Measurements from ENCODE around the gene ACSBG1. TPM values are rescaled to one million over a fixed set of nuclear protein-coding genes. Genes with fewer than 3 reads are reported as not detected.

ACSBG1 gene
- total and polyA plus RNA-seq, 2 donors (not counting 1 experiment from before 2014, with no cell fraction given): not detected

GRCh38 chr15:78125267-78125666, 109.1 kb downstream of the ACSBG1 start:
- H3K9ac ChIP-seq (ENCODE audit: insufficient read depth, low read length): no peak overlapping the region
- H3K4me3 ChIP-seq (replicated peaks in 1 of 4; ENCODE audit: control extremely low read depth in 1 of 4, insufficient read depth in 1 of 4, low read depth in 3 of 4, low read length in 4 of 4): no peak overlapping the region
- no peak overlapping the region for H3K4me2 ChIP-seq (ENCODE audit: extremely low read depth, insufficient read depth, low read length)
- H3K9me3 ChIP-seq (ENCODE audit: control insufficient read depth, insufficient read depth, low read depth, low read length): no peaks in the 10 kb centered on the region
- no peaks in the 10 kb centered on the region for H3K4me1 ChIP-seq (ENCODE audit: control insufficient read depth, extremely low read depth, insufficient read depth, low read length)
- H3K79me2 ChIP-seq (ENCODE audit: control insufficient read depth, insufficient read depth, low read length): no peaks in the 10 kb centered on the region
- TF ChIP-seq EZH2 (IDR thresholded peaks at IDR 0.05; ENCODE audit: low read length, missing control alignments): no peak
- no peak for TF ChIP-seq CTCF (conservative IDR thresholded peaks at IDR 0.05 in 1 of 2, IDR thresholded peaks at IDR 0.05 in 1 of 2; ENCODE audit: low read depth in 1 of 2, low read length in 2 of 2)
- no peak overlapping the region for H2AFZ ChIP-seq (ENCODE audit: low read length)
- no peak overlapping the region for H3K27ac ChIP-seq (ENCODE audit: insufficient read depth, low read length)
- peaks cover 7% of the 10 kb centered on the region for H3K27me3 ChIP-seq (ENCODE audit: control insufficient read depth, insufficient read depth, low read length)
- DNase-seq (ENCODE audit: low read depth in 2 of 2): no peak
- no peaks in the 10 kb centered on the region for H3K36me3 ChIP-seq (ENCODE audit: control insufficient read depth, insufficient read depth, low read length)
- H4K20me1 ChIP-seq (ENCODE audit: control insufficient read depth, extremely low read depth, insufficient read depth, low read length): no peaks in the 10 kb centered on the region

GRCh38 chr15:78120523-78120922, 113.8 kb downstream of the ACSBG1 start:
- H3K27ac ChIP-seq (ENCODE audit: insufficient read depth, low read length): no peak overlapping the region

More at GRCh38 chr15:78120523-78120922, 113.8 kb downstream of the ACSBG1 start:
- Histone ChIP-seq H2AFZ (ENCODE audit: low read length) (no peak overlapping the region), H3K27me3 (ENCODE audit: control insufficient read depth, insufficient read depth, low read length) (peaks cover 3% of the 10 kb centered on the region), H3K36me3 (ENCODE audit: control insufficient read depth, insufficient read depth, low read length) (no peaks in the 10 kb centered on the region), H3K4me1 (ENCODE audit: control insufficient read depth, extremely low read depth, insufficient read depth, low read length) (no peaks in the 10 kb centered on the region), H4K20me1 (ENCODE audit: control insufficient read depth, extremely low read depth, insufficient read depth, low read length) (no peaks in the 10 kb centered on the region), H3K79me2 (ENCODE audit: control insufficient read depth, insufficient read depth, low read length) (no peaks in the 10 kb centered on the region), H3K9me3 (ENCODE audit: control insufficient read depth, insufficient read depth, low read depth, low read length) (no peaks in the 10 kb centered on the region), H3K4me3 (replicated peaks in 1 of 4; ENCODE audit: control extremely low read depth in 1 of 4, insufficient read depth in 1 of 4, low read depth in 3 of 4, low read length in 4 of 4) (no peak overlapping the region), H3K4me2 (ENCODE audit: extremely low read depth, insufficient read depth, low read length) (no peak overlapping the region), H3K9ac (ENCODE audit: insufficient read depth, low read length) (no peak overlapping the region)
- TF ChIP-seq EZH2 (IDR thresholded peaks at IDR 0.05; ENCODE audit: low read length, missing control alignments): no peak
- no peak for TF ChIP-seq CTCF (conservative IDR thresholded peaks at IDR 0.05 in 1 of 2, IDR thresholded peaks at IDR 0.05 in 1 of 2; ENCODE audit: low read depth in 1 of 2, low read length in 2 of 2)
- DNase-seq (ENCODE audit: low read depth in 2 of 2): no peak

Other genes with a start within 250 kb of the ACSBG1 start
- 73.3 and 75.5 TPM in 2 replicates for gene TBC1D2B, start 156.9 kb downstream of the ACSBG1 start, total RNA-seq
- gene TBC1D2B, start 156.9 kb downstream of the ACSBG1 start, polyA plus RNA-seq: 28.4 and 49.4 TPM in 2 replicates
- gene SH2D7, start 142.0 kb downstream of the ACSBG1 start, total RNA-seq: not detected in 2 replicates
- gene SH2D7, start 142.0 kb downstream of the ACSBG1 start, polyA plus RNA-seq: 0.03 TPM in 1 of 2 replicates, not detected in the other
- 3.1 and 5.9 TPM in 2 replicates for gene CIB2, start 103.1 kb downstream of the ACSBG1 start, total RNA-seq
- gene CIB2, start 103.1 kb downstream of the ACSBG1 start, polyA plus RNA-seq: 2.7 and 4.2 TPM in 2 replicates
- 24.9 and 25.2 TPM in 2 replicates for gene IDH3A, start 85.2 kb downstream of the ACSBG1 start, total RNA-seq
- 65.0 and 84.6 TPM in 2 replicates for gene IDH3A, start 85.2 kb downstream of the ACSBG1 start, polyA plus RNA-seq
- gene DNAJA4, start 30.0 kb upstream of the ACSBG1 start, total RNA-seq: 4.1 and 7.9 TPM in 2 replicates
- gene DNAJA4, start 30.0 kb upstream of the ACSBG1 start, polyA plus RNA-seq: 2.3 and 3.1 TPM in 2 replicates
- 47.1 and 49.1 TPM in 2 replicates for gene SKIC8, start 65.0 kb upstream of the ACSBG1 start, total RNA-seq
- 82.2 and 84.5 TPM in 2 replicates for gene SKIC8, start 65.0 kb upstream of the ACSBG1 start, polyA plus RNA-seq
- gene CRABP1, start 105.8 kb upstream of the ACSBG1 start, total RNA-seq: not detected in 2 replicates
- gene CRABP1, start 105.8 kb upstream of the ACSBG1 start, polyA plus RNA-seq: not detected in 2 replicates
- gene IREB2, start 203.7 kb upstream of the ACSBG1 start, total RNA-seq: 19.0 and 20.3 TPM in 2 replicates
- 24.6 and 30.6 TPM in 2 replicates for gene IREB2, start 203.7 kb upstream of the ACSBG1 start, polyA plus RNA-seq

All from fibroblast of lung (primary cell).